RWPE2 (cell line): ENCODE results near the gene TRIM72.
A peak's percentile ranks its signal among the peaks of the same experiment; 100 is the strongest.

Experiments
- ATAC-seq: fragments of 200-7000 bp; cut with Tn5 transposase; 3 replicates; pipeline ENCODE4 v1.9.1; 2021; ENCODE audit warnings: low read depth
- DNase-seq: peaks from one replicate; pipeline ENCODE4 v3.0.0-alpha.2; 2020; ENCODE audit warnings: low spot score
- H3K27ac ChIP-seq: fragments of 450-650 bp; 2 replicates; pipeline ENCODE4 v1.5.1; 2017; ENCODE audit warnings: mild to moderate bottlenecking; ENCODE audit not compliant: poor library complexity, severe bottlenecking
- H3K27me3 ChIP-seq: fragments of 250-450 bp; sonication (Bioruptor Pico); 2 replicates; pipeline ENCODE4 v1.5.1; 2021; ENCODE audit warnings: mild to moderate bottlenecking, moderate library complexity; ENCODE audit not compliant: insufficient read depth, poor library complexity, severe bottlenecking
- H3K36me3 ChIP-seq: fragments of 250-450 bp; sonication (Bioruptor Pico); 2 replicates; pipeline ENCODE4 v1.5.1; 2020; ENCODE audit warnings: low read depth, mild to moderate bottlenecking, moderate library complexity
- H3K4me1 ChIP-seq: fragments of 250-450 bp; sonication (Bioruptor Pico); 2 replicates; pipeline ENCODE4 v1.5.1; 2021; ENCODE audit warnings: mild to moderate bottlenecking, moderate library complexity; ENCODE audit not compliant: insufficient read depth, poor library complexity, severe bottlenecking
- H3K4me3 ChIP-seq: fragments of 250-450 bp; sonication (Bioruptor Pico); 2 replicates; pipeline ENCODE4 v1.5.1; 2021; ENCODE audit warnings: mild to moderate bottlenecking, moderate library complexity; ENCODE audit not compliant: severe bottlenecking
- H3K9me3 ChIP-seq: fragments of 250-450 bp; sonication (Bioruptor Pico); 2 replicates; pipeline ENCODE4 v1.5.1; 2021; ENCODE audit warnings: mild to moderate bottlenecking, moderate library complexity; ENCODE audit not compliant: severe bottlenecking
- CTCF ChIP-seq: fragments of 450-650 bp; IDR thresholded peaks from one replicate; pipeline ENCODE4 v1.5.1; 2017; ENCODE audit warnings: mild to moderate bottlenecking, moderate library complexity; ENCODE audit not compliant: poor library complexity, severe bottlenecking

Gene TRIM72

GRCh38 chr16:31186930-31187807, 26.8 kb upstream of the TRIM72 start:
- no peak overlapping the region for H3K4me3 ChIP-seq
- no peak for ATAC-seq
- no peak for TF ChIP-seq CTCF
- no peak for DNase-seq
- H3K9me3 ChIP-seq: no peaks in the 10 kb centered on the region
- no peaks in the 10 kb centered on the region for H3K27me3 ChIP-seq
- no peaks in the 10 kb centered on the region for H3K4me1 ChIP-seq
- peaks cover 99% of the 10 kb centered on the region for H3K36me3 ChIP-seq
- H3K27ac ChIP-seq: no peak overlapping the region

GRCh38 chr16:31187808-31188189, 26.1 kb upstream of the TRIM72 start:
- Histone ChIP-seq H3K4me3 (no peak overlapping the region), H3K36me3 (peaks cover 99% of the 10 kb centered on the region), H3K27ac (no peak overlapping the region), H3K9me3 (no peaks in the 10 kb centered on the region), H3K27me3 (no peaks in the 10 kb centered on the region), H3K4me1 (no peaks in the 10 kb centered on the region)
- no peak for ATAC-seq
- DNase-seq: peak; percentile 15
- TF ChIP-seq CTCF: no peak

- DNase-seq (no peak), ATAC-seq (no peak)
- H3K4me3 ChIP-seq: no peak overlapping the region
- H3K4me1 ChIP-seq: no peaks in the 10 kb centered on the region
- H3K9me3 ChIP-seq: no peaks in the 10 kb centered on the region
- no peak for TF ChIP-seq CTCF
- H3K36me3 ChIP-seq: peaks cover 99% of the 10 kb centered on the region
- no peaks in the 10 kb centered on the region for H3K27me3 ChIP-seq
- H3K27ac ChIP-seq: no peak overlapping the region
Measured at GRCh38 chr16:31188450-31189411, 25.2 kb upstream of the TRIM72 start.

- no peaks in the 10 kb centered on the region for H3K9me3 ChIP-seq
- no peak for ATAC-seq
- H3K27ac ChIP-seq: no peak overlapping the region
- no peak overlapping the region for H3K4me3 ChIP-seq
- H3K27me3 ChIP-seq: no peaks in the 10 kb centered on the region
- no peak for DNase-seq
- no peaks in the 10 kb centered on the region for H3K4me1 ChIP-seq
- TF ChIP-seq CTCF: no peak
- peaks cover 100% of the 10 kb centered on the region for H3K36me3 ChIP-seq
Measured at GRCh38 chr16:31189412-31189778, 24.5 kb upstream of the TRIM72 start.
